Esophagus (tissue), 2 donors: Measurements from ENCODE around the gene ECI1. TPM values are rescaled to one million over a fixed set of nuclear protein-coding genes. Genes with fewer than 3 reads are reported as not detected.
A peak's percentile ranks its signal among the peaks of the same experiment; 100 is the strongest.
"Not testable (repeated sequence)": the region's sequence is repeated elsewhere in the genome, so short reads cannot be mapped to it uniquely, and the experiment has no call there.

Experiments used
- H3K27ac ChIP-seq, 2 donors: one replicate each; pipeline ENCODE4 v1.5.1; 2013; ENCODE audit warnings: low read depth in 2 of 2, mild to moderate bottlenecking in 2 of 2, inconsistent platforms in 1 of 2, low read length in 1 of 2, moderate library complexity in 1 of 2
- H3K27me3 ChIP-seq, 2 donors: one replicate each; pipeline ENCODE4 v1.6.1; 2013; ENCODE audit warnings: low read length in 2 of 2, control low read depth in 1 of 2, mild to moderate bottlenecking in 1 of 2; ENCODE audit not compliant: insufficient read depth in 2 of 2, control insufficient read depth in 1 of 2
- H3K36me3 ChIP-seq, 2 donors: one replicate each; pipeline ENCODE4 v1.6.1; 2013; ENCODE audit warnings: low read length in 1 of 2; ENCODE audit not compliant: control insufficient read depth in 2 of 2, insufficient read depth in 2 of 2
- H3K4me1 ChIP-seq, 2 donors: one replicate each; pipeline ENCODE4 v1.6.1; 2013; ENCODE audit warnings: low read length in 1 of 2; ENCODE audit not compliant: control insufficient read depth in 2 of 2, insufficient read depth in 2 of 2
- H3K4me3 ChIP-seq, 2 donors: one replicate each; pipeline ENCODE4 v1.5.1; 2013; ENCODE audit warnings: low read length in 2 of 2, mild to moderate bottlenecking in 2 of 2, low read depth in 1 of 2, moderate library complexity in 1 of 2
- H3K9me3 ChIP-seq, 2 donors: one replicate each; pipeline ENCODE4 v1.6.1; 2013; ENCODE audit warnings: mild to moderate bottlenecking in 2 of 2, low read depth in 1 of 2, low read length in 1 of 2, moderate library complexity in 1 of 2; ENCODE audit not compliant: control insufficient read depth in 2 of 2, insufficient read depth in 1 of 2
- WGBS, 2 donors: extraction: QIAGEN DNeasy Blood & Tissue Kit; methylation state at CpG; one replicate each; pipeline ENCODE4 v1.1.7; 2013; 5-methylcytosine and 5-hydroxymethylcytosine counted together
- polyA plus RNA-seq, 2 donors: library from polyadenylated mRNA; stranded (reverse); fragments of 200-250 nt; gene quantifications; one replicate each; pipeline ENCODE4 v1.2.3, GENCODE V29; 2013
- donor health status: healthy with polysubstance abuse.
- donor health status: Bipolar disorder and iron deficiency.

Gene ECI1
- polyA plus RNA-seq, 2 donors: 58.7 to 62.9 TPM

- Histone ChIP-seq H3K36me3 (peaks cover 16 to 36% of the 10 kb centered on the region in 2 donors), H3K27ac (no peak overlapping the region), H3K4me1 (peaks cover 0 to 5% of the 10 kb centered on the region in 2 donors), H3K4me3 (no peak overlapping the region), H3K27me3 (no peaks in the 10 kb centered on the region), H3K9me3 (no peaks in the 10 kb centered on the region)
- 93 to 95% methylated on average over 11 of the region's 11 CpGs for whole genome bisulfite sequencing, 2 donors
Measured at GRCh38 chr16:2243781-2244180, 7.6 kb downstream of the ECI1 start.

- no peak overlapping the region for H3K4me3 ChIP-seq
- H3K36me3 ChIP-seq: peaks cover 16 to 36% of the 10 kb centered on the region in 2 donors
- no peak overlapping the region for H3K27ac ChIP-seq
- 93 to 99% methylated on average over 19 of the region's 19 CpGs for WGBS, 2 donors
- H3K9me3 ChIP-seq: no peaks in the 10 kb centered on the region
- peaks cover 0 to 5% of the 10 kb centered on the region in 2 donors for H3K4me1 ChIP-seq
- no peaks in the 10 kb centered on the region for H3K27me3 ChIP-seq
Measured at GRCh38 chr16:2243031-2243528, 8.3 kb downstream of the ECI1 start.

GRCh38 chr16:2242598-2242997, 8.8 kb downstream of the ECI1 start:
- Histone ChIP-seq H3K4me1 (peaks cover 0 to 9% of the 10 kb centered on the region in 2 donors), H3K9me3 (no peaks in the 10 kb centered on the region), H3K27me3 (no peaks in the 10 kb centered on the region), H3K4me3 (no peak overlapping the region), H3K27ac (no peak overlapping the region), H3K36me3 (peaks cover 16 to 37% of the 10 kb centered on the region in 2 donors)
- WGBS, 2 donors: 72 to 81% methylated on average over 11 of the region's 11 CpGs

- WGBS, 2 donors: 61 to 71% methylated on average over 9 of the region's 9 CpGs
- H3K27me3 ChIP-seq, H3K9me3 ChIP-seq, H3K27ac ChIP-seq, H3K4me3 ChIP-seq: not testable (repeated sequence)
- Histone ChIP-seq H3K4me1 (peaks cover 6 to 26% of the 10 kb centered on the region in 2 donors), H3K36me3 (peaks cover 11 to 36% of the 10 kb centered on the region in 2 donors)
Measured at GRCh38 chr16:2240331-2240730, 11.1 kb downstream of the ECI1 start.

GRCh38 chr16:2238838-2239675, 12.3 kb downstream of the ECI1 start:
- peaks cover 7 to 37% of the 10 kb centered on the region in 2 donors for H3K36me3 ChIP-seq

GRCh38 chr16:2238150-2238837, 13.1 kb downstream of the ECI1 start:
- Histone ChIP-seq H3K36me3 (peaks cover 9 to 38% of the 10 kb centered on the region in 2 donors), H3K9me3 (no peaks in the 10 kb centered on the region)
- 54% methylated on average over 18 of the region's 18 CpGs for WGBS, 2 donors

More at GRCh38 chr16:2238838-2239675, 12.3 kb downstream of the ECI1 start:
- H3K9me3 ChIP-seq: no peaks in the 10 kb centered on the region
- 62 to 64% methylated on average over 15 of the region's 15 CpGs for WGBS, 2 donors
- H3K27ac ChIP-seq: no peak overlapping the region
- peaks cover 6 to 23% of the 10 kb centered on the region in 2 donors for H3K4me1 ChIP-seq
- no peak overlapping the region for H3K4me3 ChIP-seq
- peaks cover 0 to 10% of the 10 kb centered on the region in 2 donors for H3K27me3 ChIP-seq

GRCh38 chr16:2237493-2238149, 13.8 kb downstream of the ECI1 start:
- WGBS, 2 donors: 16 to 19% methylated on average over 56 to 65 of the region's 65 CpGs
- Histone ChIP-seq H3K36me3 (peaks cover 12 to 38% of the 10 kb centered on the region in 2 donors), H3K27me3 (peaks cover 0 to 10% of the 10 kb centered on the region in 2 donors), H3K27ac (no peak overlapping the region), H3K9me3 (no peaks in the 10 kb centered on the region), H3K4me1 (peaks cover 6 to 23% of the 10 kb centered on the region in 2 donors), H3K4me3 (no peak overlapping the region)

More at GRCh38 chr16:2238150-2238837, 13.1 kb downstream of the ECI1 start:
- Histone ChIP-seq H3K4me1 (peaks cover 6 to 23% of the 10 kb centered on the region in 2 donors), H3K27me3 (peaks cover 0 to 10% of the 10 kb centered on the region in 2 donors), H3K4me3 (no peak overlapping the region), H3K27ac (no peak overlapping the region)

GRCh38 chr16:2237102-2237482, 14.3 kb downstream of the ECI1 start:
- Histone ChIP-seq H3K36me3 (peaks cover 15 to 41% of the 10 kb centered on the region in 2 donors), H3K4me1 (peaks cover 6 to 23% of the 10 kb centered on the region in 2 donors), H3K9me3 (no peaks in the 10 kb centered on the region), H3K27ac (no peak overlapping the region), H3K27me3 (peaks cover 0 to 10% of the 10 kb centered on the region in 2 donors), H3K4me3 (peak overlapping the region in 1 of 2 donors; percentile 13)
- WGBS, 2 donors: 6 to 8% methylated on average over 34 to 40 of the region's 40 CpGs
